ENCODE data around the gene C4orf33.

Gene C4orf33

GRCh38 chr4:129149906-129150305, 54.0 kb downstream of the C4orf33 start (continued):
- no peak for TF ChIP-seq ZNF692 (tag by site-specific recombination; IDR thresholded peaks at IDR 0.05)
- no peak for TF ChIP-seq ZNF132 (tag by site-specific recombination; IDR thresholded peaks at IDR 0.05; ENCODE audit: borderline replicate concordance)

GRCh38 chr4:129152350-129152749, 56.4 kb downstream of the C4orf33 start:
- TF ChIP-seq ZNF426 (tag by site-specific recombination; IDR thresholded peaks at IDR 0.05) (no peak), ZNF513 (tag by site-specific recombination; IDR thresholded peaks at IDR 0.05) (no peak), ZSCAN23 (tag by site-specific recombination; IDR thresholded peaks at IDR 0.05) (no peak), ATF2 (tag by site-specific recombination; IDR thresholded peaks at IDR 0.05; ENCODE audit: low read depth) (no peak), ZNF366 (tag by site-specific recombination; conservative IDR thresholded peaks at IDR 0.05) (no peak), PBX3 (CRISPR knock-in tag; IDR thresholded peaks at IDR 0.05) (no peak), ZNF112 (tag by site-specific recombination; IDR thresholded peaks at IDR 0.05) (no peak), ZNF10 (tag by site-specific recombination; IDR thresholded peaks at IDR 0.05) (no peak), ZFP41 (tag by site-specific recombination; IDR thresholded peaks at IDR 0.05; ENCODE audit: borderline replicate concordance) (no peak), BCL11A (tag by site-specific recombination; IDR thresholded peaks at IDR 0.05; ENCODE audit: low read depth) (no peak), ZNF37A (tag by site-specific recombination; IDR thresholded peaks at IDR 0.05) (no peak), ZNF211 (tag by site-specific recombination; IDR thresholded peaks at IDR 0.05; ENCODE audit: low read depth) (no peak), SALL2 (tag by site-specific recombination; IDR thresholded peaks at IDR 0.05; ENCODE audit: borderline replicate concordance) (no peak), ZNF521 (tag by site-specific recombination; IDR thresholded peaks at IDR 0.05) (no peak)
- ChIA-PET POLR2A (no interaction called here), CTCF (no interaction called here)
- no peaks in the 10 kb centered on the region for H3K9me3 ChIP-seq (ENCODE audit: control insufficient read depth, insufficient read depth, low read depth, low read length)
- no peaks in the 10 kb centered on the region for H3K4me1 ChIP-seq (ENCODE audit: control insufficient read depth, insufficient read depth, low read length)
- no peaks in the 10 kb centered on the region for H3K36me3 ChIP-seq (ENCODE audit: control insufficient read depth in 2 of 2, insufficient read depth in 1 of 2, low read length in 2 of 2)
- H3K4me3 ChIP-seq (ENCODE audit: low read depth, low read length) = no peak overlapping the region
- no peak overlapping the region for H3K27ac ChIP-seq (ENCODE audit: extremely low read depth, low read depth, low read length)

- Histone ChIP-seq H3K4me3 (ENCODE audit: low read depth, low read length) (no peak overlapping the region), H3K4me1 (ENCODE audit: control insufficient read depth, insufficient read depth, low read length) (no peaks in the 10 kb centered on the region), H3K27ac (ENCODE audit: extremely low read depth, low read depth, low read length) (no peak overlapping the region), H3K9me3 (ENCODE audit: control insufficient read depth, insufficient read depth, low read depth, low read length) (no peaks in the 10 kb centered on the region), H3K36me3 (ENCODE audit: control insufficient read depth in 2 of 2, insufficient read depth in 1 of 2, low read length in 2 of 2) (no peaks in the 10 kb centered on the region)
- CTCF ChIA-PET = no interaction called here
- POLR2A ChIA-PET = no interaction called here
- no peak for TF ChIP-seq OVOL3 (tag by site-specific recombination; IDR thresholded peaks at IDR 0.05)
- TF ChIP-seq CTCF (tag by site-specific recombination; IDR thresholded peaks at IDR 0.05) = no peak
- no peak for TF ChIP-seq ZBTB21 (tag by site-specific recombination; IDR thresholded peaks at IDR 0.05)
- TF ChIP-seq ZNF223 (tag by site-specific recombination; IDR thresholded peaks at IDR 0.05) = no peak
- TF ChIP-seq ZBTB6 (tag by site-specific recombination; IDR thresholded peaks at IDR 0.05) = no peak
- TF ChIP-seq ZNF645 (tag by site-specific recombination; IDR thresholded peaks at IDR 0.05) = no peak
- no peak for TF ChIP-seq ZNF274 (IDR thresholded peaks at IDR 0.05; ENCODE audit: low read length)
- no peak for TF ChIP-seq ZNF274 (tag by site-specific recombination; IDR thresholded peaks at IDR 0.05; ENCODE audit: borderline replicate concordance)
Measured at GRCh38 chr4:129153700-129154099, 57.7 kb downstream of the C4orf33 start.
